ENCODE data around the gene KCNJ1. TPM values are rescaled to one million over a fixed set of nuclear protein-coding genes. Genes with fewer than 3 reads are reported as not detected.

Gene KCNJ1
- total and polyA plus RNA-seq, 2 experiments from 2014 or later = 0.16 TPM; not detected in 1

- H3K36me3 ChIP-seq (ENCODE audit: insufficient read depth) = no peaks in the 10 kb centered on the region
- peaks cover 5% of the 10 kb centered on the region; the same call in 1 of the 2 replicates for H3K9me2 ChIP-seq (ENCODE audit: insufficient read depth)
- peaks cover 27% of the 10 kb centered on the region for H3K4me1 Mint-ChIP-seq
- peaks cover 12% of the 10 kb centered on the region for H3K27me3 Mint-ChIP-seq (ENCODE audit: insufficient read depth, low read depth, poor library complexity)
- H2AFZ ChIP-seq = peak overlapping the region; percentile 56; the same call in 1 of the 2 replicates
- H3K27ac ChIP-seq (ENCODE audit: low read depth) = no peak overlapping the region
- no peak overlapping the region for H3K4me3 Mint-ChIP-seq
- H3K4me1 ChIP-seq (ENCODE audit: insufficient read depth) = peaks cover 21% of the 10 kb centered on the region
- peaks cover 2% of the 10 kb centered on the region; the same call in 1 of the 3 replicates for H3K9me3 Mint-ChIP-seq
- TF ChIP-seq ZNF462 (CRISPR knock-in tag; IDR thresholded peaks at IDR 0.05) (no peak), CREB1 (CRISPR knock-in tag; IDR thresholded peaks at IDR 0.05; ENCODE audit: low read depth) (no peak), ZNF331 (CRISPR knock-in tag; IDR thresholded peaks at IDR 0.05; ENCODE audit: low read depth) (no peak)
- ATAC-seq = no peak
- no peaks in the 10 kb centered on the region for H3K27me3 ChIP-seq (ENCODE audit: insufficient read depth)
- H3K4me2 ChIP-seq = no peak overlapping the region
- H3K4me3 ChIP-seq = no peak overlapping the region
- DNase-seq (ENCODE audit: low spot score) = no peak
- H3K36me3 Mint-ChIP-seq (ENCODE audit: low read depth) = no peaks in the 10 kb centered on the region
- H3F3A ChIP-seq (replicated peaks; ENCODE audit: low read depth) = 0 out of 2 replicates have a peak, but pooled peaks cover 2% of the 10 kb centered on the region
- H3K79me2 ChIP-seq (replicated peaks; ENCODE audit: insufficient read depth) = no peaks in the 10 kb centered on the region
- H4K20me1 ChIP-seq (replicated peaks; ENCODE audit: insufficient read depth) = no peaks in the 10 kb centered on the region
- H3K27ac Mint-ChIP-seq = no peak overlapping the region
Measured at GRCh38 chr11:128789497-128790150, 77.5 kb downstream of the KCNJ1 start.

Other genes starting within 250 kb of the KCNJ1 start
- 0.12 and 0.21 TPM in 2 replicates for gene FLI1, start 173.2 kb downstream of the KCNJ1 start, total RNA-seq (2014; rRNA removed; shearing (Covaris generic))
- 0.16 and 0.31 TPM in 2 replicates for gene FLI1, start 173.2 kb downstream of the KCNJ1 start, polyA plus RNA-seq (2016; fragmentation: Nextera tagmentation; extraction: Ambion mirVana)
- not detected in 2 replicates for gene KCNJ5, start 24.1 kb upstream of the KCNJ1 start, total RNA-seq (2014; rRNA removed; shearing (Covaris generic))
- not detected in 2 replicates for gene KCNJ5, start 24.1 kb upstream of the KCNJ1 start, polyA plus RNA-seq (2016; fragmentation: Nextera tagmentation; extraction: Ambion mirVana)
- 0.07 TPM in 1 of 2 replicates, not detected in the other for gene TP53AIP1, start 75.6 kb upstream of the KCNJ1 start, total RNA-seq (2014; rRNA removed; shearing (Covaris generic))
- not detected in 2 replicates for gene TP53AIP1, start 75.6 kb upstream of the KCNJ1 start, polyA plus RNA-seq (2016; fragmentation: Nextera tagmentation; extraction: Ambion mirVana)

Data from GM23338 (cell line).